ENCODE measurements around the gene HPCAL4. TPM values are rescaled to one million over a fixed set of nuclear protein-coding genes. Genes with fewer than 3 reads are reported as not detected.

The HPCAL4 gene
- total RNA-seq, 4 donors from 2014 or later, result 0.14 to 0.16 TPM; not detected in 2

DNA sequence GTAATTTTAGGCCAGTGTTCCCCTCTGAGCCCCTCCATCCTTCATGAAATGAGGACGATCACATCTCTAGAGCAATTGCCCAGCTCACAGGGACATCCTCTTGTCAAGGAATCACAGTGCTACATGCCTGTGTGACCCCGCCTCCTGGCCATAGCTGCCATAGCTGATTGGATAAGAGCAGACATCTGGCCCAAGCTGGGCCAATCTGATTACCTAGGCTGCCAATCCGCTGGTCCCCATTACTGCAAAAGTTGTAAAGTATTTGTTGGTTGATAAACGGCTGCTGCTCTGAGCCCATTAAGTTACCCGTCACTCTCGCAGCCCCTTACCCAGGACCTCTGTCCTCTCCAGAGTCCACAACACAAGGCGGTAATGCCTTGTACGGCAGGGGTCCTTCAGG, 27.7 kb downstream of the HPCAL4 start:
- intact Hi-C loops (cut with DNase I; ENCODE audit: low total_unique reads), result no loop called here
- in situ Hi-C loops (cut with MboI; ENCODE audit: low pct_ligation_motif_present in 1 of 4, low pct_unique_long_range_greater_than_20kb in 1 of 4, low sequenced_read_pairs in 3 of 4), result no loop called here
- 86% methylated on average over 7 of the region's 8 CpGs; no CpG with 5 or more reads in 1 of the 2 donors for WGBS, 2 donors (ENCODE audit: low coverage in 1 of 2)

DNA sequence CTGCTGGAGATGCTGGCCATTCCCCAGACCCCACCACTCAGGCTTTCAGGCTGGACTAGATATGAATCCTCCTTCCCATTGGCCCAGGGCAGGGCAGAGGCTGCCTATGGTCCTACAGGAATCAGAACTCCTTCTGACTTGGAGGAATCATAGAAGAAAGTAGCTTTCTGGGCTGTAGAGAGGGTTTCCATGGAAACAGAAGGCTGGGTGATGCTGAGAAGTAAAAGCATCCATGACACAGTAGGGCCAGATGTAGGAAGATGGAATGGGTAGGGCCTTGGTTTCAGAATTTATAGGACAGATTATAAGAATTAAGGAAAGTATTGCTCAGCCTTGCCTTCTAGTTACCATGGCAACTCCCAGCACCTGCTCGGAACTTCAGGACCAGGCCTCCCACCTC, 28.4 kb downstream of the HPCAL4 start:
- Histone ChIP-seq H3K27ac (no peak overlapping the region), H3K27me3 (peaks cover 6% of the 10 kb centered on the region), H3K9me3 (no peaks in the 10 kb centered on the region), H3K4me1 (no peaks in the 10 kb centered on the region), H3K36me3 (no peaks in the 10 kb centered on the region), H3K4me3 (no peak overlapping the region)
- no peak for DNase-seq
- in situ Hi-C loops (cut with MboI; ENCODE audit: low pct_ligation_motif_present in 1 of 4, low pct_unique_long_range_greater_than_20kb in 1 of 4, low sequenced_read_pairs in 3 of 4) (no loop called here), intact Hi-C loops (cut with DNase I; ENCODE audit: low total_unique reads) (no loop called here)
- no peak for TF ChIP-seq EP300 (IDR thresholded peaks at IDR 0.05; ENCODE audit: low read depth)
- no peak for TF ChIP-seq POLR2AphosphoS5 (IDR thresholded peaks at IDR 0.05)
- TF ChIP-seq, protein P1, sequence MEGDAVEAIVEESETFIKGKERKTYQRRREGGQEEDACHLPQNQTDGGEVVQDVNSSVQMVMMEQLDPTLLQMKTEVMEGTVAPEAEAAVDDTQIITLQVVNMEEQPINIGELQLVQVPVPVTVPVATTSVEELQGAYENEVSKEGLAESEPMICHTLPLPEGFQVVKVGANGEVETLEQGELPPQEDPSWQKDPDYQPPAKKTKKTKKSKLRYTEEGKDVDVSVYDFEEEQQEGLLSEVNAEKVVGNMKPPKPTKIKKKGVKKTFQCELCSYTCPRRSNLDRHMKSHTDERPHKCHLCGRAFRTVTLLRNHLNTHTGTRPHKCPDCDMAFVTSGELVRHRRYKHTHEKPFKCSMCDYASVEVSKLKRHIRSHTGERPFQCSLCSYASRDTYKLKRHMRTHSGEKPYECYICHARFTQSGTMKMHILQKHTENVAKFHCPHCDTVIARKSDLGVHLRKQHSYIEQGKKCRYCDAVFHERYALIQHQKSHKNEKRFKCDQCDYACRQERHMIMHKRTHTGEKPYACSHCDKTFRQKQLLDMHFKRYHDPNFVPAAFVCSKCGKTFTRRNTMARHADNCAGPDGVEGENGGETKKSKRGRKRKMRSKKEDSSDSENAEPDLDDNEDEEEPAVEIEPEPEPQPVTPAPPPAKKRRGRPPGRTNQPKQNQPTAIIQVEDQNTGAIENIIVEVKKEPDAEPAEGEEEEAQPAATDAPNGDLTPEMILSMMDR (IDR thresholded peaks at IDR 0.05), result no peak
- no peak for TF ChIP-seq POLR2A (IDR thresholded peaks at IDR 0.05)
- WGBS, 2 donors (ENCODE audit: low coverage in 1 of 2), result 71 to 88% methylated on average over 1 of the region's 1 CpG

More for the DNA sequence above, 27.7 kb downstream of the HPCAL4 start:
- Histone ChIP-seq H3K36me3 (no peaks in the 10 kb centered on the region), H3K4me1 (no peaks in the 10 kb centered on the region), H3K4me3 (no peak overlapping the region), H3K9me3 (no peaks in the 10 kb centered on the region), H3K27me3 (peaks cover 11% of the 10 kb centered on the region), H3K27ac (no peak overlapping the region)
- no peak for DNase-seq
- TF ChIP-seq POLR2A (IDR thresholded peaks at IDR 0.05), result no peak
- no peak for TF ChIP-seq POLR2AphosphoS5 (IDR thresholded peaks at IDR 0.05)
- TF ChIP-seq, protein P1 (IDR thresholded peaks at IDR 0.05), result no peak
- TF ChIP-seq EP300 (IDR thresholded peaks at IDR 0.05; ENCODE audit: low read depth), result no peak

DNA sequence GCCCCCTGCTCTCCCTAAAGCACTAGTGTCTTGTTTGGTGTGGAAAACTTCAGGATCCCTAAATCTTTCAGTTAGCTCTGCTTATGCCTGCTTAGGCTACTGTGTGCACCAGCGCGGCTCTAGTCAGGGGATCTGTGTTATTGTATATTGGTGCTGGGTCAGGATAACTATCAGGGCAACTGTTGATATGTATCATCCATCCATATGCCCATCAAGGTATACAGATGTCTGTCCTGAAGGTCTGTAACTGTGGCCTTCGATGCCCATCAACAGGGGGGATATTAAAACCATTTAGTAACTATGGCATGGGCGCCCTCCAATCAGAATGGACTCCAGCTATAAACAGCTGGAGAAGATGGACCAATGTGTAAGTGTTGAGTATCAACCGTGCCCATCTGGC, 31.7 kb downstream of the HPCAL4 start:
- Histone ChIP-seq H3K27me3 (peaks cover 7% of the 10 kb centered on the region), H3K27ac (no peak overlapping the region), H3K36me3 (no peaks in the 10 kb centered on the region), H3K4me3 (no peak overlapping the region), H3K4me1 (no peaks in the 10 kb centered on the region), H3K9me3 (no peaks in the 10 kb centered on the region)
- in situ Hi-C loops (cut with MboI; ENCODE audit: low pct_ligation_motif_present in 1 of 4, low pct_unique_long_range_greater_than_20kb in 1 of 4, low sequenced_read_pairs in 3 of 4), result loop anchor here in 2 of 4 donors (5.0 to 10.0 kb wide), 2 partner anchors 55 to 57 kb away; no protein-coding TSS in a partner anchor
- intact Hi-C loops (cut with DNase I; ENCODE audit: low total_unique reads), result no loop called here
- no peak for DNase-seq
- TF ChIP-seq POLR2AphosphoS5 (IDR thresholded peaks at IDR 0.05) (no peak), POLR2A (IDR thresholded peaks at IDR 0.05) (no peak), EP300 (IDR thresholded peaks at IDR 0.05; ENCODE audit: low read depth) (no peak)
- TF ChIP-seq, protein P1 (IDR thresholded peaks at IDR 0.05), result no peak
- 83% methylated on average over 5 of the region's 5 CpGs; no CpG with 5 or more reads in 1 of the 2 donors for WGBS, 2 donors (ENCODE audit: low coverage in 1 of 2)

DNA sequence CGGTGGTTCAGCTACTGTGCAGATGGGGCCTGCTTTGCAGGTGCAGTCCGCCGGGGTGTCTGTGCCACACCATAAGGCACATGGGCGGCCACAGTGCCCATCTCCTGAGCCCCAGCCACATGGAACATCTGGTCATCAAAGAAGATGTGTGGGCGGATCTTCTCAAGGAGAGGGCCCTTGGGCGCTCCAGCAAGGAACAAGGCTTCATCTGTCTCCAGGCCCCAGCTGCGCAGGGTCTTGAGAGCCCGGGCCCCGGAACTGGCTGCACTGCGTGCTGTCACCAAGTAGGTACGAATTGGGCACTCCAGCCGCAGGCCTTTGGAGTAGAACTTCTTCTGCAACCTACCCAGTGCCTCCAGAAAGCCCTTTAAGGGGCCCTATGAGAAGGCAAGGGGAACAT, 32.1 kb downstream of the HPCAL4 start:
- in situ Hi-C loops (cut with MboI; ENCODE audit: low pct_ligation_motif_present in 1 of 4, low pct_unique_long_range_greater_than_20kb in 1 of 4, low sequenced_read_pairs in 3 of 4), result loop anchor here in 2 of 4 donors (5.0 to 10.0 kb wide), 2 partner anchors 54 to 57 kb away; no protein-coding TSS in a partner anchor
- H3K4me3 ChIP-seq, result no peak overlapping the region

More for the DNA sequence above, 32.1 kb downstream of the HPCAL4 start:
- no peak for TF ChIP-seq POLR2AphosphoS5 (IDR thresholded peaks at IDR 0.05)
- DNase-seq, result no peak
- H3K4me1 ChIP-seq, result no peaks in the 10 kb centered on the region
- H3K9me3 ChIP-seq, result no peaks in the 10 kb centered on the region
- H3K36me3 ChIP-seq, result no peaks in the 10 kb centered on the region
- no peak overlapping the region for H3K27ac ChIP-seq
- WGBS, 2 donors (ENCODE audit: low coverage in 1 of 2), result 71 to 96% methylated on average over 1 to 12 of the region's 12 CpGs
- peaks cover 11% of the 10 kb centered on the region for H3K27me3 ChIP-seq
- intact Hi-C loops (cut with DNase I; ENCODE audit: low total_unique reads), result no loop called here
